Measurements from ENCODE around the gene GASK1A. TPM values are rescaled to one million over a fixed set of nuclear protein-coding genes. Genes with fewer than 3 reads are reported as not detected.
A peak's percentile ranks its signal among the peaks of the same experiment; 100 is the strongest.

Gene GASK1A
- total RNA-seq, 2 experiments from 2014 or later = not detected

DNA sequence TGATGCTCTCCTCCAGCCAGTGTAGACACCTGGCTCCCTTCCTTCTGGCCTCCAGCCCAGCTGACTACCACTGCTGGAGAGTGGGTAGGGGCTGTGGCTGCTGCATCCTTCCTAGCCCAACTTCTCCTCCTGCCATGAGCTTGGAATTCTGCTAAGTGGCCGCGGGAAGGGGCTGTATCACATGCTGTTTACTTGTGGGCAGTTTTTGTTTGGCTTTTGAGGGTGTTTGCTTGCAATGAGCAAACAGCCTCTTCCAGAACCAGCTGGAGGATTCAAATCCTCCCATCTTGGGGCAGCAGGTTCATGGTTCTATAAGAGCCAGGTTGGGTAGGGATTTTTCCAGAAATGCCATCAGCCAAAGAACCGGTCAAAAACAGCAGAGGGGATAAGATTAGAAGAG, 9.0 kb downstream of the GASK1A start:
- H3K9me3 Mint-ChIP-seq = no peaks in the 10 kb centered on the region
- no peaks in the 10 kb centered on the region for H3K4me1 Mint-ChIP-seq (ENCODE audit: low read depth)
- no peaks in the 10 kb centered on the region for H3K36me3 Mint-ChIP-seq
- peaks cover 2% of the 10 kb centered on the region for H3K27me3 Mint-ChIP-seq
- CTCF ChIA-PET = interaction anchor here (1.1 kb wide), 1 partner anchor 26 kb away, joined by 4 read pairs; no protein-coding TSS in a partner anchor
- intact Hi-C loops (cut with micrococcal nuclease) = no loop called here
- no peak for DNase-seq
- POLR2A ChIA-PET = no interaction called here
- H3K4me3 Mint-ChIP-seq = no peak overlapping the region
- no peak overlapping the region for H3K27ac Mint-ChIP-seq

- ChIA-PET CTCF (interaction anchor here (1.1 kb wide), 1 partner anchor 27 kb away, joined by 4 read pairs; no protein-coding TSS in a partner anchor), POLR2A (no interaction called here)
- H3K4me1 Mint-ChIP-seq (ENCODE audit: low read depth) = no peaks in the 10 kb centered on the region
- DNase-seq = no peak
- no peak overlapping the region for H3K27ac Mint-ChIP-seq
- intact Hi-C loops (cut with micrococcal nuclease) = no loop called here
- peaks cover 2% of the 10 kb centered on the region for H3K27me3 Mint-ChIP-seq
- no peaks in the 10 kb centered on the region for H3K36me3 Mint-ChIP-seq
- no peaks in the 10 kb centered on the region for H3K9me3 Mint-ChIP-seq
- H3K4me3 Mint-ChIP-seq = no peak overlapping the region
Observed at GRCh38 chr3:42988566-42988965, 9.5 kb downstream of the GASK1A start.

DNA sequence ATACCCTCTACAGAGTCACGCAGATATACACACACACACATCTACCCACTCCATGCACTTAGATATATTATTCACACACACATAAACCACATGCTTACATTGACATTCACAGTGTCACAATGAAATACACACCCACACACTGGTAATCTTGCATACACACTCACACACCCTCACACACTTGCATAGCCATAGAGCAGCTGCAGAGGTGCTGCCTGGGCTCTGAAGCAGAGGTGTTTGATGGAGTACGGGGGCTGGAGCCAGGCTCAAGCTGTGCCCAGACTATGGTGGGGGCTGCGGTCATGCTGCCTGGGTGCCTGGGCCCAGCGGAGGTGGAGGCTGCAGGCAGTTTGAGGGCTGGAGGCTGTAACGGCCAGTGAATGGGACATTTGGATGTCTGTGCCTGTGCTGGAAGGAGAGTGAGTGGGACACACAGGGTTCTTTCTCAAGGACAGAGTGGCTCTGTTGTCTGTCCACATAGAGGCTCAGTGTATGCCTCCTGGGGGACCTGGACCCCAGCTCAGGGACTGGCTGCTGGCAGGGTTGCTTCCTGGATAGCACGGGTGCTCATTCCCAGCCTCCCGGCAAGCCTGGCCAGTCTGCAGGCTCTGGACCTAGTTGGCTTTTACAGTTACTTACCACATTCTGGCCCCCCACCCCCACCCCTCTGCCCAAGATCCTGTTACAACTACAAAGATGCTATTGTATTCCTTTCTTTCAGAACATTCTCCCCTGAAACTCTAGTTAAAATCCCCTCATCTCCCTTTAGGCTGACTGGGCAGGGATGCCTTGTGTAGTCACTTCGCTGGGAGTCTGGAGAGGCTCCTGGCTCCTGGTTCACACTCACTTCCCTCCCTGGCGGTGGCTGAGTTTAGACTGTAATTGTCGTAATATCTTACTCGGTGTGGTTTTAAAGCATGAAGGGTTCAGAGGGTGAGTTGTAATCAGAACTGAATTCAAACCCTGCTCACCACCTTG, 12.5 kb downstream of the GASK1A start:
- Mint-ChIP-seq H3K27me3 (no peaks in the 10 kb centered on the region), H3K27ac (no peak overlapping the region), H3K4me3 (no peak overlapping the region), H3K4me1 (ENCODE audit: low read depth) (no peaks in the 10 kb centered on the region), H3K36me3 (no peaks in the 10 kb centered on the region), H3K9me3 (no peaks in the 10 kb centered on the region)
- POLR2A ChIA-PET = no interaction called here
- CTCF ChIA-PET = no interaction called here
- no peak for DNase-seq
- intact Hi-C loops (cut with micrococcal nuclease) = no loop called here

DNA sequence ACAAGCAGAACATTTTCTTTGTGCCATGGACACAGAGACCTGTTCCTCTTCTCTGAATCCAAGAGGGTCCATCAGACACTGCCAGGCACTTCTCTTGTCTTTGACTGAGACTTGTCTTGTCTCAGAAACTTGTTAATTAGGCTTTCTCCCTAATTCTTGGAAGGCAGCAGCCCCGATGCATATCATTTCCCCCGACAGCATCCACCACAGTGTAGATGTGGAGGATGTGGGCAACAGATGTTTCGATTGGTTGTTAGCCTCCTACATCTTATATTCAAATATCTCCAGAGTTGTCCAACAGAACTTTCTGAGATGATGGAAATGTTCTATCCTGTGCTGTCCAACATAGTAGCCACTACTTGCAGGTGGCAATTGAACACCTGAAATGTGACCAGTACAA, 15.5 kb downstream of the GASK1A start:
- H3K4me3 Mint-ChIP-seq = no peak overlapping the region
- H3K36me3 Mint-ChIP-seq = no peaks in the 10 kb centered on the region
- ChIA-PET POLR2A (no interaction called here), CTCF (no interaction called here)
- H3K27ac Mint-ChIP-seq = no peak overlapping the region
- H3K27me3 Mint-ChIP-seq = no peaks in the 10 kb centered on the region
- intact Hi-C loops (cut with micrococcal nuclease) = no loop called here
- no peaks in the 10 kb centered on the region for H3K4me1 Mint-ChIP-seq (ENCODE audit: low read depth)
- DNase-seq = no peak
- no peaks in the 10 kb centered on the region for H3K9me3 Mint-ChIP-seq

- Mint-ChIP-seq H3K27me3 (no peaks in the 10 kb centered on the region), H3K4me3 (no peak overlapping the region), H3K27ac (no peak overlapping the region), H3K36me3 (no peaks in the 10 kb centered on the region), H3K4me1 (ENCODE audit: low read depth) (no peaks in the 10 kb centered on the region), H3K9me3 (no peaks in the 10 kb centered on the region)
- ChIA-PET CTCF (no interaction called here), POLR2A (no interaction called here)
- no peak for DNase-seq
- intact Hi-C loops (cut with micrococcal nuclease) = no loop called here
Observed at GRCh38 chr3:42996021-42996420, 16.9 kb downstream of the GASK1A start.

DNA sequence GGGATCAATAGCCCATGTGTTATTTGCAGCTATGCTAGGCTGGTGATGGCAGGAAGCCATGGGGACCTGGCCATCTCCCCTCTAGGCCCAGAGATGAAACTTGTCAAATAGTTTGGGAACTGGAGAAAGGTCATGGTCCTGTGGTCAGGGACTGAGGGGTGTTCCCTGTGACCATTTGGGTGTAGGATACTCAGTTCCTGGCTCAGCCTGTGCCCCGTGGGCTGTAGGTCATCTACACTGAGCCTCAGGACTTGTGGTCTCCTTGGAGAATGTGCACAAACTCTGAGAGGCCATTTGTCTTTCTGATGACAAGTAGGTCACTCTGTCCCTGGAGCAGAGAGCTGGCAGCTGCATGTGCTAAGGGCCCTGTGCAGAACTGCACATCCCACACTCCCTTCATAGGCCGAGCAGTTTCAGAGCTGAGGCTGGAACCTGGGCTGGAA, 17.5 kb downstream of the GASK1A start:
- intact Hi-C loops (cut with micrococcal nuclease) = no loop called here
- H3K9me3 Mint-ChIP-seq = no peaks in the 10 kb centered on the region
- H3K36me3 Mint-ChIP-seq = no peaks in the 10 kb centered on the region
- CTCF ChIA-PET = no interaction called here
- H3K4me1 Mint-ChIP-seq (ENCODE audit: low read depth) = no peaks in the 10 kb centered on the region
- DNase-seq = no peak
- POLR2A ChIA-PET = no interaction called here
- no peak overlapping the region for H3K4me3 Mint-ChIP-seq
- H3K27me3 Mint-ChIP-seq = no peaks in the 10 kb centered on the region
- no peak overlapping the region for H3K27ac Mint-ChIP-seq

GRCh38 chr3:42999212-42999611, 20.1 kb downstream of the GASK1A start:
- Mint-ChIP-seq H3K4me3 (no peak overlapping the region), H3K36me3 (no peaks in the 10 kb centered on the region)
- POLR2A ChIA-PET = no interaction called here

GRCh38 chr3:42999632-43000031, 20.5 kb downstream of the GASK1A start:
- intact Hi-C loops (cut with micrococcal nuclease) = no loop called here
- peaks cover 10% of the 10 kb centered on the region for H3K4me1 Mint-ChIP-seq (ENCODE audit: low read depth)
- DNase-seq = no peak
- no peak overlapping the region for H3K27ac Mint-ChIP-seq
- no peaks in the 10 kb centered on the region for H3K9me3 Mint-ChIP-seq
- H3K27me3 Mint-ChIP-seq = no peaks in the 10 kb centered on the region
- CTCF ChIA-PET = no interaction called here
- H3K4me3 Mint-ChIP-seq = no peak overlapping the region
- H3K36me3 Mint-ChIP-seq = no peaks in the 10 kb centered on the region
- POLR2A ChIA-PET = no interaction called here

More at GRCh38 chr3:42999212-42999611, 20.1 kb downstream of the GASK1A start:
- Mint-ChIP-seq H3K27me3 (no peaks in the 10 kb centered on the region), H3K4me1 (ENCODE audit: low read depth) (peaks cover 5% of the 10 kb centered on the region), H3K9me3 (no peaks in the 10 kb centered on the region), H3K27ac (no peak overlapping the region)
- CTCF ChIA-PET = no interaction called here
- intact Hi-C loops (cut with micrococcal nuclease) = no loop called here
- DNase-seq = no peak

GRCh38 chr3:43000387-43000786, 21.3 kb downstream of the GASK1A start:
- Mint-ChIP-seq H3K4me1 (ENCODE audit: low read depth) (peaks cover 15% of the 10 kb centered on the region), H3K27me3 (no peaks in the 10 kb centered on the region), H3K36me3 (no peaks in the 10 kb centered on the region), H3K4me3 (no peak overlapping the region), H3K27ac (no peak overlapping the region), H3K9me3 (no peaks in the 10 kb centered on the region)
- DNase-seq = no peak
- CTCF ChIA-PET = no interaction called here
- intact Hi-C loops (cut with micrococcal nuclease) = no loop called here
- POLR2A ChIA-PET = no interaction called here

- H3K27ac Mint-ChIP-seq = no peak overlapping the region
- H3K4me1 Mint-ChIP-seq (ENCODE audit: low read depth) = peaks cover 22% of the 10 kb centered on the region
- CTCF ChIA-PET = no interaction called here
- intact Hi-C loops (cut with micrococcal nuclease) = no loop called here
- H3K4me3 Mint-ChIP-seq = no peak overlapping the region
- H3K9me3 Mint-ChIP-seq = no peaks in the 10 kb centered on the region
- POLR2A ChIA-PET = no interaction called here
- DNase-seq = no peak
- H3K27me3 Mint-ChIP-seq = no peaks in the 10 kb centered on the region
- no peaks in the 10 kb centered on the region for H3K36me3 Mint-ChIP-seq
Observed at GRCh38 chr3:43001094-43001553, 22.0 kb downstream of the GASK1A start.

DNA sequence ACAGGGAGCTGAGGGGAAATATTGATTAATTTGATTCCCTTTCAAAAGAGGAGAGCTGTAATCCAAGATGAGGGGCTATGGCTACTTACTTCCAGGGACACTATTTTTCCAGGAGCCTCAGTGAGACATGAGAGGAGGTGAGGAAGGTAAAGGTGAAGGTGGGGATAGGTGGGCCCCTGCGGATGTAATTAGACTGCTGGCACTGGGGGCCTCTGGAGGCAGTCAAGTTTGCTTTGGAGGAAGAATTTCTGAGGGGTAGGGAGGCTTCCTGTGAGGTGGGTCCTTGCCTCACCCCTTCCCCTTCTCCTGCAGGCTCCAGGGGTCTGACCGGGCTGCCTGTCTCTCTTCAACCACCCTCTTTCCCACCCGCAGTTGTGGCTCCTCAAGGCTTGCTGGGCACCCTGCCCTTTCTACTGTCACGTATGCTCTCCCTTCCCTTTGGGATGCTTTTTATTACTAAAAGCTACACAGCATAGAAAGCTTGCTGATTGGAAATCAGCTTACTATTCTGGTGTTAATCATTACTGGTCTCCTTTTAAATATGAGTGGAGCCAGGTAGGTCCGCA, 22.5 kb downstream of the GASK1A start:
- ChIA-PET POLR2A (no interaction called here), CTCF (no interaction called here)
- Mint-ChIP-seq H3K27me3 (no peaks in the 10 kb centered on the region), H3K27ac (no peak overlapping the region), H3K9me3 (no peaks in the 10 kb centered on the region), H3K36me3 (no peaks in the 10 kb centered on the region), H3K4me3 (no peak overlapping the region), H3K4me1 (ENCODE audit: low read depth) (peaks cover 24% of the 10 kb centered on the region)
- intact Hi-C loops (cut with micrococcal nuclease) = no loop called here
- no peak for DNase-seq

- Mint-ChIP-seq H3K27ac (peak overlapping the region; percentile 26), H3K4me1 (ENCODE audit: low read depth) (peaks cover 26% of the 10 kb centered on the region), H3K27me3 (no peaks in the 10 kb centered on the region), H3K9me3 (no peaks in the 10 kb centered on the region), H3K36me3 (no peaks in the 10 kb centered on the region), H3K4me3 (no peak overlapping the region)
- intact Hi-C loops (cut with micrococcal nuclease) = no loop called here
- no peak for DNase-seq
- ChIA-PET POLR2A (no interaction called here), CTCF (interaction anchor here (1.1 kb wide), 1 partner anchor 43 kb away, joined by 3 read pairs; no protein-coding TSS in a partner anchor)
Observed at GRCh38 chr3:43004282-43004681, 25.2 kb downstream of the GASK1A start.

- Mint-ChIP-seq H3K9me3 (no peaks in the 10 kb centered on the region), H3K27me3 (no peaks in the 10 kb centered on the region), H3K36me3 (no peaks in the 10 kb centered on the region), H3K4me3 (no peak overlapping the region), H3K4me1 (ENCODE audit: low read depth) (peaks cover 26% of the 10 kb centered on the region), H3K27ac (no peak overlapping the region)
- intact Hi-C loops (cut with micrococcal nuclease) = no loop called here
- no peak for DNase-seq
- ChIA-PET CTCF (no interaction called here), POLR2A (no interaction called here)
Observed at GRCh38 chr3:43005253-43005652, 26.1 kb downstream of the GASK1A start.
